ENCODE measurements around the gene CDKN2B. TPM values are rescaled to one million over a fixed set of nuclear protein-coding genes. Genes with fewer than 3 reads are reported as not detected.

CDKN2B gene
- 1 to 10 TPM; 4.9 to 6.3 TPM for total RNA-seq

GRCh38 chr9:22008717-22009505 lies at the start of gene CDKN2B:
CDKN2B (minus strand) TSS chr9:22009305; CDS start chr9:22008953, 352 bp downstream.

GRCh38 chr9:21994556-21995005 lies 14.5 kb downstream of the CDKN2B start, which contains the start of gene CDKN2B-AS1:
CDKN2B-AS1 (plus strand) TSS chr9:21994791.

GRCh38 chr9:21993893-21994555 lies 15.1 kb downstream of the CDKN2B start, which contains the start of gene CDKN2A:
CDKN2A (minus strand) TSS chr9:21994392.

Other genes starting within 250 kb of the CDKN2B start
- 10 to 100 TPM; 53.4 to 56.1 TPM for gene MTAP, start 206.7 kb downstream of the CDKN2B start, total RNA-seq
- 10 to 100 TPM; 34.2 to 35.1 TPM for gene CDKN2A, start 14.9 kb downstream of the CDKN2B start, total RNA-seq
- 1 to 10 TPM; 6.4 to 6.6 TPM for gene CDKN2B-AS1, start 14.5 kb downstream of the CDKN2B start, total RNA-seq

Data from activated naive CD4-positive, alpha-beta T cell treated with anti-CD3 and anti-CD28 coated beads, Interleukin-2, amount 10 ng/mL, durations not matched to agents 5 hours and 36 hours (primary cell).